ENCODE results near the gene ZSWIM9. TPM values are rescaled to one million over a fixed set of nuclear protein-coding genes. Genes with fewer than 3 reads are reported as not detected.

The ZSWIM9 gene
- total and polyA plus RNA-seq, 4 donors, result 0.25 to 2.5 (median 1.6) TPM

DNA sequence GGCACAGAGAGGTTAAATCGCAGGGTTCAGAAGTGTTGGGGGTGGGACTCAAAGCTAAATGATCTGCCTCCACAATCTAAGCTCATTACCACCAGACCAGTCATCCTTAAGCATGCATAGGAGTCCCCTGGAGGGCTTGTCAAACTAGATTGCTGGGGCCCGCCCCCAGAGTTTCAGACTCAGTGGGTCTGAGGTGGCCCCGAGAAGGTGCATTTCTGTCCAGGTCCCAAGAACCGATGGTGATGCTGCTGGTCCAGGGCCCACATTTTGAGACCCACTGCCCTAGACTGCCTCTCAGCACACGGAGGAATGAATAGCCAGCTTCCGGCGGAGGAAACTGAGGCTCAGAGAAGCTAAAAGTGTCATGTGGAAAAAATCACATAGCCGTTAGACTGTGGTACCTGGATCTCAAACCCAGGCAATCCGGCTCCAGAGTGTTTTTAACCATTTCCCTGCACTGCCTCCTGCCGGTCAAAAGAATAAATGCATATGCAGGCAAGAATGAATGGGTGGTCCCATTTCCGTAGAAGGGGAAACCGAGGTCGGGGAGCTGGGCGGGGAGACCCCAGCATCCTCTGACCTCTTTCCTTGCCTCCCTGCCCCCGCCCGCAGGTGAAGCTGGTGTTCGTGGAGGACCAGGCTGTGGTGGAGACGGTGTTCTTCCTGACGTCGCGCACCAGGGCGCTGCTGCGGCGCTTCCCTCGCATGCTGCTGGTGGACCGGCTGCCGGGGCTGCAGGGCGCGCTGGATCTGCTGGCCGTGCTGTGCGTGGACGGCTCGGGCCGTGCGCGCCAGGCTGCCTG, 23.8 kb downstream of the ZSWIM9 start:
- Histone ChIP-seq H3K4me3 (ENCODE audit: low read depth in 1 of 3, low read length in 3 of 3) (no peak overlapping the region), H3K9ac (ENCODE audit: low read depth in 1 of 2, low read length in 2 of 2) (no peak overlapping the region), H3K9me3 (ENCODE audit: control insufficient read depth in 4 of 4, low read length in 3 of 4) (no peaks in the 10 kb centered on the region), H3K36me3 (ENCODE audit: control insufficient read depth in 4 of 4, insufficient read depth in 3 of 4, low read depth in 1 of 4, low read length in 3 of 4) (no peaks in the 10 kb centered on the region), H3K27me3 (ENCODE audit: control insufficient read depth in 4 of 4, insufficient read depth in 4 of 4, low read length in 3 of 4) (no peaks in the 10 kb centered on the region), H3K4me1 (ENCODE audit: control insufficient read depth in 4 of 4, insufficient read depth in 4 of 4, low read length in 3 of 4) (no peaks in the 10 kb centered on the region), H3K27ac (ENCODE audit: low read depth in 1 of 2, low read length in 2 of 2) (no peak overlapping the region)
- peak; percentile 52 for DNase-seq (ENCODE audit: low spot score)
- WGBS, result 50% methylated on average over 36 of the region's 36 CpGs
- TF ChIP-seq, protein P1, sequence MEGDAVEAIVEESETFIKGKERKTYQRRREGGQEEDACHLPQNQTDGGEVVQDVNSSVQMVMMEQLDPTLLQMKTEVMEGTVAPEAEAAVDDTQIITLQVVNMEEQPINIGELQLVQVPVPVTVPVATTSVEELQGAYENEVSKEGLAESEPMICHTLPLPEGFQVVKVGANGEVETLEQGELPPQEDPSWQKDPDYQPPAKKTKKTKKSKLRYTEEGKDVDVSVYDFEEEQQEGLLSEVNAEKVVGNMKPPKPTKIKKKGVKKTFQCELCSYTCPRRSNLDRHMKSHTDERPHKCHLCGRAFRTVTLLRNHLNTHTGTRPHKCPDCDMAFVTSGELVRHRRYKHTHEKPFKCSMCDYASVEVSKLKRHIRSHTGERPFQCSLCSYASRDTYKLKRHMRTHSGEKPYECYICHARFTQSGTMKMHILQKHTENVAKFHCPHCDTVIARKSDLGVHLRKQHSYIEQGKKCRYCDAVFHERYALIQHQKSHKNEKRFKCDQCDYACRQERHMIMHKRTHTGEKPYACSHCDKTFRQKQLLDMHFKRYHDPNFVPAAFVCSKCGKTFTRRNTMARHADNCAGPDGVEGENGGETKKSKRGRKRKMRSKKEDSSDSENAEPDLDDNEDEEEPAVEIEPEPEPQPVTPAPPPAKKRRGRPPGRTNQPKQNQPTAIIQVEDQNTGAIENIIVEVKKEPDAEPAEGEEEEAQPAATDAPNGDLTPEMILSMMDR (IDR thresholded peaks at IDR 0.05; ENCODE audit: low read depth, low read length, missing input control), result peak; percentile 44
- TF ChIP-seq RXRA (IDR thresholded peaks at IDR 0.05), result no peak
- TF ChIP-seq FOXA1 (IDR thresholded peaks at IDR 0.05), result no peak
- no peak for TF ChIP-seq JUND (IDR thresholded peaks at IDR 0.05)
- TF ChIP-seq, protein P2, sequence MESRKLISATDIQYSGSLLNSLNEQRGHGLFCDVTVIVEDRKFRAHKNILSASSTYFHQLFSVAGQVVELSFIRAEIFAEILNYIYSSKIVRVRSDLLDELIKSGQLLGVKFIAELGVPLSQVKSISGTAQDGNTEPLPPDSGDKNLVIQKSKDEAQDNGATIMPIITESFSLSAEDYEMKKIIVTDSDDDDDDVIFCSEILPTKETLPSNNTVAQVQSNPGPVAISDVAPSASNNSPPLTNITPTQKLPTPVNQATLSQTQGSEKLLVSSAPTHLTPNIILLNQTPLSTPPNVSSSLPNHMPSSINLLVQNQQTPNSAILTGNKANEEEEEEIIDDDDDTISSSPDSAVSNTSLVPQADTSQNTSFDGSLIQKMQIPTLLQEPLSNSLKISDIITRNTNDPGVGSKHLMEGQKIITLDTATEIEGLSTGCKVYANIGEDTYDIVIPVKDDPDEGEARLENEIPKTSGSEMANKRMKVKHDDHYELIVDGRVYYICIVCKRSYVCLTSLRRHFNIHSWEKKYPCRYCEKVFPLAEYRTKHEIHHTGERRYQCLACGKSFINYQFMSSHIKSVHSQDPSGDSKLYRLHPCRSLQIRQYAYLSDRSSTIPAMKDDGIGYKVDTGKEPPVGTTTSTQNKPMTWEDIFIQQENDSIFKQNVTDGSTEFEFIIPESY (IDR thresholded peaks at IDR 0.05), result no peak
- no peak for TF ChIP-seq GABPA (IDR thresholded peaks at IDR 0.05 in 1 of 2, conservative IDR thresholded peaks at IDR 0.05 in 1 of 2)
- no peak for TF ChIP-seq SP1 (IDR thresholded peaks at IDR 0.05)
- TF ChIP-seq, protein P3, sequence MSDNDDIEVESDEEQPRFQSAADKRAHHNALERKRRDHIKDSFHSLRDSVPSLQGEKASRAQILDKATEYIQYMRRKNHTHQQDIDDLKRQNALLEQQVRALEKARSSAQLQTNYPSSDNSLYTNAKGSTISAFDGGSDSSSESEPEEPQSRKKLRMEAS (IDR thresholded peaks at IDR 0.05), result no peak
- TF ChIP-seq RAD21 (IDR thresholded peaks at IDR 0.05), result peak; percentile 17 to 55
- TF ChIP-seq HNF4G (IDR thresholded peaks at IDR 0.05), result no peak
- no peak for TF ChIP-seq EGR1 (IDR thresholded peaks at IDR 0.05; ENCODE audit: low read depth in 2 of 2)

DNA sequence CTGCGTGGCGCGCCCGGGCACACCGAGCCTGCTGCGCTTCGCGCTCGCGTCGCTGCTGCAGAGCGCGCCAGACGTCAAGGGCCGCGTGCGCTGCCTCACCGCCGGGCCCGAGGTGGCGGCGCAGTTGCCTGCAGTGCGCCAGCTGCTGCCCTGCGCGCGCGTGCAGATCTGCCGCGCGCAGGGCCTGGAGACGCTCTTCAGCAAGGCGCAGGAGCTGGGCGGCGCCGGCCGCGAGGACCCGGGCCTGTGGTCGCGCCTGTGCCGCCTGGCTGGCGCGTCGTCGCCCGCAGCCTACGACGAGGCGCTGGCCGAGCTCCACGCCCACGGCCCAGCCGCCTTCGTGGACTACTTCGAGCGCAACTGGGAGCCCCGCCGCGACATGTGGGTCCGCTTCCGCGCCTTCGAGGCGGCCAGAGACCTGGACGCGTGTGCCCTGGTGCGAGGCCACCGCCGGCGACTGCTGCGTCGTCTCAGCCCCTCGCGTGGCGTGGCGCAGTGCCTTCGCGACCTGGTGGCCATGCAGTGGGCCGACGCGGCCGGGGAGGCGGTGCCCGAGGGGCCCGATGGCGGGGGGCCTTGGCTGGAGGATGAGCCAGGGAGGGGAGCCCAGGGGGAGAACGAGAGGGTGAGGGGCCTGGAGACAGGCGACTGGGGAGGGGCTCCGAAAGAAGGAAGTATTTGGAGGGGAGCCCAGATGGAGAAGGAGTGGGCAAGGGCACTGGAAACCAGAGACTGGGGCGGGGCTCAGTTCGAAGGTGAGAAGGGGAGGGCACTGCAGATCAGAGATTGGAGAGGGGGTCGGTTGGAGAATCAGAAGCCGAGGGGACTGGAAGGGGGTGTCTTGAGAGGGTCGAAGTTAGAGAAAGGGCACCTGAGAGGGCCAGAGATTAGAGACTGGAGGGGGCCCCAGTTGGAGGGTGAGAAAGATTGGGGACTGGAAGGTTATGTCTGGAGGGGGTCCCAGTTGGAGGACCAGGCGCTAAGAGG, 24.7 kb downstream of the ZSWIM9 start:
- WGBS, result 51% methylated on average over 95 of the region's 95 CpGs
- DNase-seq (ENCODE audit: low spot score), result no peak
- TF ChIP-seq RXRA (IDR thresholded peaks at IDR 0.05) (no peak), HNF4G (IDR thresholded peaks at IDR 0.05) (no peak), HNF4A (conservative IDR thresholded peaks at IDR 0.05) (no peak), EGR1 (IDR thresholded peaks at IDR 0.05; ENCODE audit: low read depth in 2 of 2) (no peak), GABPA (IDR thresholded peaks at IDR 0.05 in 1 of 2, conservative IDR thresholded peaks at IDR 0.05 in 1 of 2) (no peak), TAF1 (conservative IDR thresholded peaks at IDR 0.05) (no peak), JUND (IDR thresholded peaks at IDR 0.05) (no peak), RAD21 (IDR thresholded peaks at IDR 0.05) (no peak), SP1 (IDR thresholded peaks at IDR 0.05) (no peak), YY1 (IDR thresholded peaks at IDR 0.05) (no peak)
- TF ChIP-seq, protein P1 (IDR thresholded peaks at IDR 0.05; ENCODE audit: low read depth, low read length, missing input control), result no peak
- TF ChIP-seq, protein P3 (IDR thresholded peaks at IDR 0.05), result no peak
- TF ChIP-seq, protein P4, sequence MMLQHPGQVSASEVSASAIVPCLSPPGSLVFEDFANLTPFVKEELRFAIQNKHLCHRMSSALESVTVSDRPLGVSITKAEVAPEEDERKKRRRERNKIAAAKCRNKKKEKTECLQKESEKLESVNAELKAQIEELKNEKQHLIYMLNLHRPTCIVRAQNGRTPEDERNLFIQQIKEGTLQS (IDR thresholded peaks at IDR 0.05), result no peak

More for the DNA sequence above, 24.7 kb downstream of the ZSWIM9 start:
- Histone ChIP-seq H3K4me3 (ENCODE audit: low read depth in 1 of 3, low read length in 3 of 3) (no peak overlapping the region), H3K9ac (ENCODE audit: low read depth in 1 of 2, low read length in 2 of 2) (no peak overlapping the region), H3K27me3 (ENCODE audit: control insufficient read depth in 4 of 4, insufficient read depth in 4 of 4, low read length in 3 of 4) (no peaks in the 10 kb centered on the region), H3K36me3 (ENCODE audit: control insufficient read depth in 4 of 4, insufficient read depth in 3 of 4, low read depth in 1 of 4, low read length in 3 of 4) (no peaks in the 10 kb centered on the region), H3K4me1 (ENCODE audit: control insufficient read depth in 4 of 4, insufficient read depth in 4 of 4, low read length in 3 of 4) (no peaks in the 10 kb centered on the region), H3K9me3 (ENCODE audit: control insufficient read depth in 4 of 4, low read length in 3 of 4) (no peaks in the 10 kb centered on the region), H3K27ac (ENCODE audit: low read depth in 1 of 2, low read length in 2 of 2) (no peak overlapping the region)

Data from liver (tissue), 9 donors.